Measurements from ENCODE around the gene CFP. TPM values are rescaled to one million over a fixed set of nuclear protein-coding genes. Genes with fewer than 3 reads are reported as not detected.

The CFP gene
- total RNA-seq, 1 donor from 2014 or later, result 0.21 TPM

DNA sequence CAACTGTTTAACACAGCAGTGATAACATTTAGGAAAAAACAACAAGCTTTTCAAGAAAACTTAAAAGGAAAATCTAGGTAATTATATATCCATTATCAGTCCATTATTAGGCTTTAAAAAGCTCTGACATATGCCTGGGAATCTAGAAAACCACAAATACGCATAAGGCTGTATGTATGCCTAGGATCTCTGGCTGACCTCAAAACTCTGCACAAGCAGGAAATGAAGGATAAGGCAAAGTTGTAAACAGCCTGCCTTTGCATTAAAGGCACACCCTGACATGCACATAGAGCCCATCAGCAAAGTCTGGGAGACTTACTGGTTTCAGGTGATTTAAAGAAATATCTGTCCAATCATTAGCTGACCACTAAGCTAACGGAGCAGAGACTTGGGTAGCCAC lies 33.5 kb downstream of the CFP start:
- TF ChIP-seq, protein P1, sequence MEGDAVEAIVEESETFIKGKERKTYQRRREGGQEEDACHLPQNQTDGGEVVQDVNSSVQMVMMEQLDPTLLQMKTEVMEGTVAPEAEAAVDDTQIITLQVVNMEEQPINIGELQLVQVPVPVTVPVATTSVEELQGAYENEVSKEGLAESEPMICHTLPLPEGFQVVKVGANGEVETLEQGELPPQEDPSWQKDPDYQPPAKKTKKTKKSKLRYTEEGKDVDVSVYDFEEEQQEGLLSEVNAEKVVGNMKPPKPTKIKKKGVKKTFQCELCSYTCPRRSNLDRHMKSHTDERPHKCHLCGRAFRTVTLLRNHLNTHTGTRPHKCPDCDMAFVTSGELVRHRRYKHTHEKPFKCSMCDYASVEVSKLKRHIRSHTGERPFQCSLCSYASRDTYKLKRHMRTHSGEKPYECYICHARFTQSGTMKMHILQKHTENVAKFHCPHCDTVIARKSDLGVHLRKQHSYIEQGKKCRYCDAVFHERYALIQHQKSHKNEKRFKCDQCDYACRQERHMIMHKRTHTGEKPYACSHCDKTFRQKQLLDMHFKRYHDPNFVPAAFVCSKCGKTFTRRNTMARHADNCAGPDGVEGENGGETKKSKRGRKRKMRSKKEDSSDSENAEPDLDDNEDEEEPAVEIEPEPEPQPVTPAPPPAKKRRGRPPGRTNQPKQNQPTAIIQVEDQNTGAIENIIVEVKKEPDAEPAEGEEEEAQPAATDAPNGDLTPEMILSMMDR (IDR thresholded peaks at IDR 0.05; ENCODE audit: insufficient read depth, low read length, poor library complexity, severe bottlenecking), result no peak
- H3K36me3 ChIP-seq (ENCODE audit: control insufficient read depth, insufficient read depth, low read length), result no peaks in the 10 kb centered on the region
- no peak overlapping the region for H3K4me3 ChIP-seq (ENCODE audit: low read depth, low read length)
- H3K27me3 ChIP-seq (ENCODE audit: control insufficient read depth, insufficient read depth, low read length), result no peaks in the 10 kb centered on the region
- DNase-seq (ENCODE audit: low read depth), result no peak

DNA sequence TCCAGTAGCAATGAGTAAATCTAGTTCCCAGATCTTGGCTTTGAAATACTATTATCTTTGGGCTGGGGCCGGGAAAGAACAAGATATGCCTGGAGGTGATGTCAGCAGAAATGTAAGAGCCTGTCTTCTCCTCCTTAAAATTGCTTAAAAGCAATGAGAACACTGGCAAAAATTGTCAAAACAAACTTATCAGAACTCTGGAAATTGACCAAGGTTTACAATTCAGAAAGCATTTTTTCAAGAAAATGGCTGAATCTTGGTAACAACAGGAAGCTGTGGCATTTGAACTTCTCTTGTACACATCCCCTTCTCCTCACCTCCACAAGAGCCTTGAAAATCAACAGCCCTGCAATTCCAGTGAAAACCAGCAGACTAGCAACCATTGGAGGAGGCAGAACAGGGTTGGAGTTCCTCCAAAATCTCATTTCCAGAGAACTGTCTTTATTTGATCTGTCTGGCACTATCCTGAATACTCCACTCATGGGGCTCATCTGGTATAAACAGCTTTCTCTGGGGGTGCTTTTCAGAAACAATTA lies 33.9 kb downstream of the CFP start:
- TF ChIP-seq, protein P1 (IDR thresholded peaks at IDR 0.05; ENCODE audit: insufficient read depth, low read length, poor library complexity, severe bottlenecking), result no peak
- no peak for DNase-seq (ENCODE audit: low read depth)

DNA sequence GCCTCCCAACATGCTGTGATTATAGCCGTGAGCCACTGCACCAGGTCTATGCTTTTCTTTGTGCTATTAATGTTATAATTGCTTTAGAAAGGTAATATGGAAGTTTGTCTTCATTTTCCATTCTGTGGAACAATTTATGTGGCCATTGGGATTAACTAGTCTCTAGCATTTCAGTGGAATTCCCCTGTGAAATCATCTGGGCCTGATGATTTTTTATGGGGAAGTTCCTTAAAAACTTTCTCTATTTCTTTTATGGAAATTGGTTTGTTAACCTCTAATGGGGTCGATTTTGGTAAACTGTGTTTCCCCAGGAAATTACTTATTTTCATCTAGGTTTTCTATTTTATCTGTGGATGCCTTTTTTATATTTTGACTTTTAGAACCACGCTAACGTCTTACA lies 36.2 kb downstream of the CFP start:
- Histone ChIP-seq H3K4me3 (ENCODE audit: low read depth, low read length) (no peak overlapping the region), H3K36me3 (ENCODE audit: control insufficient read depth, insufficient read depth, low read length) (no peaks in the 10 kb centered on the region), H3K27me3 (ENCODE audit: control insufficient read depth, insufficient read depth, low read length) (no peaks in the 10 kb centered on the region)
- TF ChIP-seq, protein P1 (IDR thresholded peaks at IDR 0.05; ENCODE audit: insufficient read depth, low read length, poor library complexity, severe bottlenecking), result no peak
- no peak for DNase-seq (ENCODE audit: low read depth)

More for the DNA sequence above, 33.9 kb downstream of the CFP start:
- H3K27me3 ChIP-seq (ENCODE audit: control insufficient read depth, insufficient read depth, low read length), result no peaks in the 10 kb centered on the region
- no peak overlapping the region for H3K4me3 ChIP-seq (ENCODE audit: low read depth, low read length)
- H3K36me3 ChIP-seq (ENCODE audit: control insufficient read depth, insufficient read depth, low read length), result no peaks in the 10 kb centered on the region

DNA sequence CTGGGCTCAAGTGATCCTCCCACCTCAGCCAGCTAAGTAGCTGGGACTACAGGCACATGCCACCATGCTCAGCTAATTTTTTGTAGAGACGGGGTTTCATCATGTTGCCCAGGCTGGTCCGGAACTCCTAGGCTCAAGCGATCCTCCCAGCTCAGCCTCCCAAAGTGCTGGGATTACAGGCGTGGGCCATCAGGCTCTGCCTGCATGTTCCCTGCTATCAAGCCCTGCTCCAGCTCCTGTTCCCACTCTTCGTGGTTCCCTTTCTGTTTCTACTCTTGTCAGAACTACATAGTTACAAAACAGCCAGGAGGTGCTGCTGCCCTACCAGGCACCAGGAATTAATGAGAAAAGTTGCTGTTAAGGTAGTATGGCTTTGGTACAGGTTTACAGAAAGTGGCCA lies 38.7 kb downstream of the CFP start:
- no peak for DNase-seq (ENCODE audit: low read depth)
- Histone ChIP-seq H3K4me3 (ENCODE audit: low read depth, low read length) (no peak overlapping the region), H3K27me3 (ENCODE audit: control insufficient read depth, insufficient read depth, low read length) (no peaks in the 10 kb centered on the region), H3K36me3 (ENCODE audit: control insufficient read depth, insufficient read depth, low read length) (no peaks in the 10 kb centered on the region)
- TF ChIP-seq, protein P1 (IDR thresholded peaks at IDR 0.05; ENCODE audit: insufficient read depth, low read length, poor library complexity, severe bottlenecking), result no peak

DNA sequence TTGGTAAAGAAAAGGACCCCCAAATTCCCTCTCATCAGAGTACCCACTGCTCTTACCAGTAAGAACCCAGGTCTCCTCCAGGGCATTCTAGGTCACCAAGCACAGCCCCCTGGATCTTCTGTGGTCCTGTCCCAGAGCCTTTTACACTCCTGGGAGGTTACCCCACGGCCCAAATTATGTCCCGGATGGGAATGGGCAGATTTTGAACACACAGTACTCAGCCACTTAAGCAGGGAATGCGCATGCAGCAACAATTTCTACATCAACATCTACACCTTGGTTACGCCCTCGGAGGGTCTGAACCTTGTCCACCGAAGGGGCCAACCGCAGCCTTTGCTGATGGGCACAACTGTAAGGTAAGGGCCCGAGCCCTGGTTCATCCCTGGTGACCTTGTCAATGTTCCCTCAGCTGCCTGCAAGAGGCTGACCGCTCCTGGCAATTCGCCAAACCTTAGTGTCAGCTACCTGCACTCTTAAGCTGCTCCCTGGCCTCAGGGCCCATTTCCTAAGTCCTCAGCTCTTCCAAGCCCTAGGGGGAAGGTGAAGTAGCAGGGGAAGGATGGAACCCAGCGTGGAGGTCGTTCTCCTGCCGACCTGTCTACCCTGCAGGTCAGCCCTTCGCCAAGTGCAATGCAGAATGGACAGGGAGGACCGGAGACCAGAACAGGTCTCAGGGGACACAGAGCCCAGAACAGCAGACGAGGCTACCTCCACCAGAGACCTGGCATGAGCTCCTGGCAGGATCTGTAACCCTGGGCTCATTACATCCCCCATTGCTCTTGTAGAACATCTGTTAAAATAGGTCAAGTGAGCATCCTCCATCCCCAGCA lies 41.6 kb downstream of the CFP start:
- Histone ChIP-seq H3K36me3 (ENCODE audit: control insufficient read depth, insufficient read depth, low read length) (no peaks in the 10 kb centered on the region), H3K27me3 (ENCODE audit: control insufficient read depth, insufficient read depth, low read length) (no peaks in the 10 kb centered on the region), H3K4me3 (ENCODE audit: low read depth, low read length) (no peak overlapping the region)
- TF ChIP-seq, protein P1 (IDR thresholded peaks at IDR 0.05; ENCODE audit: insufficient read depth, low read length, poor library complexity, severe bottlenecking), result no peak
- no peak for DNase-seq (ENCODE audit: low read depth)

Data from kidney epithelial cell (primary cell).